AG10803 (cell line): ENCODE data around the gene CEACAM18.
"Not testable (repeated sequence)": the region's sequence is repeated elsewhere in the genome, so short reads cannot be mapped to it uniquely, and the experiment has no call there.

Experiments used
- DNase-seq: peaks from one replicate; pipeline ENCODE4 v3.0.0; 2010; ENCODE audit warnings: low read depth
- H3K4me3 ChIP-seq: 2 replicates; pipeline ENCODE4 v1.5.1; 2011; ENCODE audit warnings: mild to moderate bottlenecking, low read length, control low read depth
- CTCF ChIP-seq: conservative IDR thresholded peaks from 2 replicates; pipeline ENCODE4 v1.5.1; 2011; ENCODE audit warnings: mild to moderate bottlenecking, low read length, control low read depth, inconsistent platforms

Gene CEACAM18

GRCh38 chr19:51493776-51494175, 15.4 kb downstream of the CEACAM18 start:
- H3K4me3 ChIP-seq = no peak overlapping the region
- no peak for DNase-seq
- no peak for TF ChIP-seq CTCF

GRCh38 chr19:51497666-51498065, 19.3 kb downstream of the CEACAM18 start:
- no peak for DNase-seq
- no peak overlapping the region for H3K4me3 ChIP-seq
- no peak for TF ChIP-seq CTCF

- not testable (repeated sequence) for DNase-seq, H3K4me3 ChIP-seq
Observed at GRCh38 chr19:51500931-51501330, 22.6 kb downstream of the CEACAM18 start.

- no peak for TF ChIP-seq CTCF
- DNase-seq = no peak
- no peak within 1 kb of the TSS for H3K4me3 ChIP-seq
Observed at GRCh38 chr19:51501594-51502263, 23.4 kb downstream of the CEACAM18 start, which contains the start of gene SIGLEC12. TSS of gene SIGLEC12 (minus strand) at chr19:51501800. CDS start at chr19:51501733, 67 bp downstream.

GRCh38 chr19:51503286-51503817, 25.0 kb downstream of the CEACAM18 start:
- H3K4me3 ChIP-seq = no peak overlapping the region
- no peak for TF ChIP-seq CTCF
- no peak for DNase-seq

GRCh38 chr19:51503896-51504295, 25.6 kb downstream of the CEACAM18 start:
- DNase-seq = no peak

GRCh38 chr19:51505904-51506303, 27.6 kb downstream of the CEACAM18 start:
- DNase-seq = no peak
- TF ChIP-seq CTCF = no peak
- H3K4me3 ChIP-seq = no peak overlapping the region

More at GRCh38 chr19:51503896-51504295, 25.6 kb downstream of the CEACAM18 start:
- no peak overlapping the region for H3K4me3 ChIP-seq
- TF ChIP-seq CTCF = no peak
